GM03348 (cell line): ENCODE data around the gene C1QTNF1.
A peak's percentile ranks its signal among the peaks of the same experiment; 100 is the strongest.
"Not testable (repeated sequence)": the region's sequence is repeated elsewhere in the genome, so short reads cannot be mapped to it uniquely, and the experiment has no call there.

Source experiments
- DNase-seq: peaks from one replicate; pipeline ENCODE4 v3.0.0; 2012; ENCODE audit warnings: low spot score

The C1QTNF1 gene

GRCh38 chr17:79005063-79005861 lies 18.7 kb upstream of the C1QTNF1 start:
- DNase-seq = no peak

- no peak for DNase-seq
These were observed 17.9 kb upstream of the C1QTNF1 start for GRCh38 chr17:79006046-79006445.

- no peak for DNase-seq
These were observed 17.0 kb upstream of the C1QTNF1 start for GRCh38 chr17:79006794-79007503.

GRCh38 chr17:79007504-79008381 lies 16.2 kb upstream of the C1QTNF1 start:
- no peak for DNase-seq

GRCh38 chr17:79008666-79009387 lies 15.1 kb upstream of the C1QTNF1 start:
- no peak for DNase-seq

- peak; percentile 99 for DNase-seq
These were observed 14.3 kb upstream of the C1QTNF1 start, which contains the start of gene CANT1 for GRCh38 chr17:79009397-79010303. CANT1 (minus strand) TSS chr17:79009764; CDS start chr17:78997622, 12,142 bp downstream.

GRCh38 chr17:79010304-79010646 lies 13.7 kb upstream of the C1QTNF1 start:
- DNase-seq = no peak

- no peak for DNase-seq
These were observed 12.4 kb upstream of the C1QTNF1 start for GRCh38 chr17:79011451-79012147.

- DNase-seq = no peak
These were observed 11.3 kb upstream of the C1QTNF1 start for GRCh38 chr17:79012563-79013134.

GRCh38 chr17:79014158-79014758 lies 9.7 kb upstream of the C1QTNF1 start:
- no peak for DNase-seq

- no peak for DNase-seq
These were observed 6.2 kb upstream of the C1QTNF1 start for GRCh38 chr17:79017546-79018369.

GRCh38 chr17:79018370-79018695 lies 5.6 kb upstream of the C1QTNF1 start:
- no peak for DNase-seq

- DNase-seq = no peak
These were observed 4.7 kb upstream of the C1QTNF1 start for GRCh38 chr17:79019261-79019631.

GRCh38 chr17:79019632-79020584 lies 4.1 kb upstream of the C1QTNF1 start:
- peak; percentile 78 for DNase-seq

GRCh38 chr17:79020631-79021301 lies 3.2 kb upstream of the C1QTNF1 start:
- no peak for DNase-seq

GRCh38 chr17:79021929-79022328 lies 2.0 kb upstream of the C1QTNF1 start:
- not testable (repeated sequence) for DNase-seq

GRCh38 chr17:79022507-79022991 lies 1.4 kb upstream of the C1QTNF1 start:
- DNase-seq = no peak
